Stimulated activated CD8-positive, alpha-beta memory T cell treated with anti-CD3 and anti-CD28 coated beads, Interleukin-4, amount 100 ng/mL, for 24 hours (primary cell): ENCODE results near the gene COL2A1.

Experiments used
- DNase-seq: peaks from one replicate; pipeline ENCODE4 v3.0.0-alpha.2; 2020; ENCODE audit warnings: low read depth

Gene COL2A1

GRCh38 chr12:48004053-48004941, at the start of gene COL2A1:
Gene COL2A1 (minus strand): TSS chr12:48004476. CDS start chr12:48004321, 155 bp downstream.
- DNase-seq: no peak

- no peak for DNase-seq
Observed at GRCh38 chr12:48053883-48054282, 49.6 kb upstream of the COL2A1 start.

- DNase-seq: no peak
Observed at GRCh38 chr12:48053122-48053521, 48.8 kb upstream of the COL2A1 start.

- DNase-seq: no peak
Observed at GRCh38 chr12:48051681-48052080, 47.4 kb upstream of the COL2A1 start.

GRCh38 chr12:48050174-48050573, 45.9 kb upstream of the COL2A1 start:
- no peak for DNase-seq

GRCh38 chr12:48045965-48046518, 41.8 kb upstream of the COL2A1 start:
- no peak for DNase-seq

GRCh38 chr12:48045061-48045846, 41.0 kb upstream of the COL2A1 start:
- no peak for DNase-seq

GRCh38 chr12:48044396-48044795, 40.1 kb upstream of the COL2A1 start:
- no peak for DNase-seq

- DNase-seq: no peak
Observed at GRCh38 chr12:48043771-48044170, 39.5 kb upstream of the COL2A1 start.

- DNase-seq: no peak
Observed at GRCh38 chr12:48041591-48042423, 37.5 kb upstream of the COL2A1 start.

GRCh38 chr12:48040354-48040753, 36.1 kb upstream of the COL2A1 start:
- DNase-seq: no peak

GRCh38 chr12:48039151-48039550, 34.9 kb upstream of the COL2A1 start:
- DNase-seq: no peak

GRCh38 chr12:48038085-48038484, 33.8 kb upstream of the COL2A1 start:
- no peak for DNase-seq

- DNase-seq: no peak
Observed at GRCh38 chr12:48037267-48037915, 33.1 kb upstream of the COL2A1 start.

GRCh38 chr12:48036818-48037217, 32.5 kb upstream of the COL2A1 start:
- no peak for DNase-seq

- no peak for DNase-seq
Observed at GRCh38 chr12:48034835-48035805, 30.8 kb upstream of the COL2A1 start.

- no peak for DNase-seq
Observed at GRCh38 chr12:48033451-48033850, 29.2 kb upstream of the COL2A1 start.

GRCh38 chr12:48032597-48032996, 28.3 kb upstream of the COL2A1 start:
- DNase-seq: no peak

GRCh38 chr12:48031135-48031960, 27.1 kb upstream of the COL2A1 start:
- no peak for DNase-seq
